NB4 (cell line): ENCODE data around the gene ZNF365.
"Not testable (repeated sequence)": the region's sequence is repeated elsewhere in the genome, so short reads cannot be mapped to it uniquely, and the experiment has no call there.

Source experiments
- DNase-seq: peaks from one replicate; pipeline ENCODE4 v3.0.0; 2010; ENCODE audit warnings: low read depth
- H3K4me3 ChIP-seq: one replicate; pipeline ENCODE4 v1.5.1; 2011; ENCODE audit warnings: mild to moderate bottlenecking, low read depth, low read length, moderate library complexity
- CTCF ChIP-seq: IDR thresholded peaks from one replicate; pipeline ENCODE4 v1.5.1; 2012; ENCODE audit warnings: low read depth, low read length
- MAX ChIP-seq: IDR thresholded peaks from 2 replicates; pipeline ENCODE4 v1.6.1; 2011; ENCODE audit warnings: low read depth, low read length
- MYC ChIP-seq: IDR thresholded peaks from 2 replicates; pipeline ENCODE4 v1.6.1; 2011; ENCODE audit warnings: low read depth, low read length
- POLR2A ChIP-seq: IDR thresholded peaks from 2 replicates; pipeline ENCODE4 v1.6.1; 2011; ENCODE audit warnings: mild to moderate bottlenecking; ENCODE audit not compliant: insufficient read length; ENCODE audit errors: extremely low read depth

ZNF365 gene

GRCh38 chr10:62348029-62348428, 26.1 kb upstream of the ZNF365 start:
- no peak for DNase-seq
- TF ChIP-seq MAX: no peak
- H3K4me3 ChIP-seq: no peak overlapping the region

- TF ChIP-seq POLR2A (no peak), CTCF (no peak), MAX (no peak), MYC (no peak)
- H3K4me3 ChIP-seq: no peak overlapping the region
- DNase-seq: no peak
Measured at GRCh38 chr10:62352356-62352970, 21.7 kb upstream of the ZNF365 start.

- TF ChIP-seq CTCF (no peak), MAX (no peak), POLR2A (no peak), MYC (no peak)
- DNase-seq: no peak
- no peak overlapping the region for H3K4me3 ChIP-seq
Measured at GRCh38 chr10:62354916-62355315, 19.3 kb upstream of the ZNF365 start.

- DNase-seq: no peak
- TF ChIP-seq POLR2A (no peak), MAX (no peak), CTCF (no peak), MYC (no peak)
- H3K4me3 ChIP-seq: no peak overlapping the region
Measured at GRCh38 chr10:62356447-62356846, 17.7 kb upstream of the ZNF365 start.

GRCh38 chr10:62358151-62358550, 16.0 kb upstream of the ZNF365 start:
- not testable (repeated sequence) for H3K4me3 ChIP-seq, DNase-seq

GRCh38 chr10:62373639-62373994, 552 bp upstream of the ZNF365 start:
- no peak for TF ChIP-seq MYC
- TF ChIP-seq CTCF: no peak
- TF ChIP-seq POLR2A: no peak
- TF ChIP-seq MAX: no peak
- DNase-seq: no peak
- H3K4me3 ChIP-seq: no peak overlapping the region

- no peak for DNase-seq
- TF ChIP-seq CTCF (no peak), MAX (no peak), POLR2A (no peak), MYC (no peak)
- H3K4me3 ChIP-seq: no peak overlapping the region
Measured at GRCh38 chr10:62374862-62375710, 917 bp downstream of the ZNF365 start.
